Measurements from ENCODE around the gene NDUFC2. TPM values are rescaled to one million over a fixed set of nuclear protein-coding genes. Genes with fewer than 3 reads are reported as not detected.
A peak's percentile ranks its signal among the peaks of the same experiment; 100 is the strongest.
"Not testable (repeated sequence)": the region's sequence is repeated elsewhere in the genome, so short reads cannot be mapped to it uniquely, and the experiment has no call there.

NDUFC2 gene
- total RNA-seq, 4 donors from 2014 or later: 61.5 to 106 (median 87.4) TPM

GRCh38 chr11:78044706-78045105 is 35.0 kb downstream of the NDUFC2 start:
- TF ChIP-seq CTCF (IDR thresholded peaks at IDR 0.05) (no peak), POLR2A (IDR thresholded peaks at IDR 0.05) (no peak)
- H3K4me3 ChIP-seq (ENCODE audit: low read depth, poor library complexity, severe bottlenecking): no peak overlapping the region
- intact Hi-C loops (cut with DNase I; ENCODE audit: low total_unique reads): no loop called here
- WGBS, 2 donors: 85 to 89% methylated on average over 5 of the region's 5 CpGs
- DNase-seq (ENCODE audit: low spot score in 2 of 2): no peak

- no peak for DNase-seq (ENCODE audit: low spot score in 2 of 2)
- no peak for TF ChIP-seq CTCF (IDR thresholded peaks at IDR 0.05)
- no peak for TF ChIP-seq POLR2A (IDR thresholded peaks at IDR 0.05)
- no peak overlapping the region for H3K4me3 ChIP-seq (ENCODE audit: low read depth, poor library complexity, severe bottlenecking)
- 93 to 95% methylated on average over 14 of the region's 14 CpGs for WGBS, 2 donors
- intact Hi-C loops (cut with DNase I; ENCODE audit: low total_unique reads): no loop called here
Observed at GRCh38 chr11:78041843-78042440, 37.7 kb downstream of the NDUFC2 start.

GRCh38 chr11:78041380-78041719 is 38.3 kb downstream of the NDUFC2 start:
- H3K4me3 ChIP-seq (ENCODE audit: low read depth, poor library complexity, severe bottlenecking); intact Hi-C loops (cut with DNase I; ENCODE audit: low total_unique reads); DNase-seq (ENCODE audit: low spot score in 2 of 2): not testable (repeated sequence)
- whole genome bisulfite sequencing, 2 donors: 92 to 99% methylated on average over 8 of the region's 8 CpGs

GRCh38 chr11:78040691-78041379 is 38.8 kb downstream of the NDUFC2 start:
- H3K4me3 ChIP-seq (ENCODE audit: low read depth, poor library complexity, severe bottlenecking): no peak overlapping the region
- intact Hi-C loops (cut with DNase I; ENCODE audit: low total_unique reads): no loop called here
- TF ChIP-seq CTCF (IDR thresholded peaks at IDR 0.05) (no peak), POLR2A (IDR thresholded peaks at IDR 0.05) (no peak)
- WGBS, 2 donors: 92 to 94% methylated on average over 15 of the region's 15 CpGs
- no peak for DNase-seq (ENCODE audit: low spot score in 2 of 2)

GRCh38 chr11:78039919-78040671 is 39.6 kb downstream of the NDUFC2 start:
- TF ChIP-seq POLR2A (IDR thresholded peaks at IDR 0.05) (no peak), CTCF (IDR thresholded peaks at IDR 0.05) (no peak)
- intact Hi-C loops (cut with DNase I; ENCODE audit: low total_unique reads): no loop called here
- WGBS, 2 donors: 15 to 16% methylated on average over 7 of the region's 7 CpGs
- peak; percentile 35 to 89 for DNase-seq (ENCODE audit: low spot score in 2 of 2)
- H3K4me3 ChIP-seq (ENCODE audit: low read depth, poor library complexity, severe bottlenecking): no peak overlapping the region

- intact Hi-C loops (cut with DNase I; ENCODE audit: low total_unique reads): no loop called here
- no peak for DNase-seq (ENCODE audit: low spot score in 2 of 2)
- TF ChIP-seq CTCF (IDR thresholded peaks at IDR 0.05): no peak
- TF ChIP-seq POLR2A (IDR thresholded peaks at IDR 0.05): no peak
- no peak overlapping the region for H3K4me3 ChIP-seq (ENCODE audit: low read depth, poor library complexity, severe bottlenecking)
- WGBS, 2 donors: 70 to 72% methylated on average over 4 of the region's 4 CpGs
Observed at GRCh38 chr11:78039391-78039918, 40.2 kb downstream of the NDUFC2 start.
